A673 (cell line): ENCODE data around the gene ERC1. TPM values are rescaled to one million over a fixed set of nuclear protein-coding genes. Genes with fewer than 3 reads are reported as not detected.

Experiments
- BruUV-seq: library from RNA; stranded (reverse); fragments of 400-500 nt; replicated peaks from 2 replicates; lab custom pipeline; 2021; lab: Mats Ljungman, UMichigan
- CTCF ChIA-PET: fragments of 300-600 bp; sonication (Branson Sonifier 250); formaldehyde crosslinking; loops from one replicate; lab custom pipeline; 2022; ENCODE audit warnings: antibody characterized with exemption; lab: Charles Lee
- POLR2A ChIA-PET: fragments of 300-600 bp; sonication (Branson Sonifier 250); formaldehyde crosslinking; loops from one replicate; lab custom pipeline; 2022; ENCODE audit warnings: antibody characterized with exemption; ENCODE audit not compliant: low non-redundant PET; lab: Charles Lee
- DNase-seq: peaks from one replicate; pipeline ENCODE4 v3.0.0-alpha.2; 2015; ENCODE audit warnings: low spot score
- H3K27ac ChIP-seq: fragments of 200-600 bp; sonication (generic); 2 replicates; pipeline ENCODE4 v1.5.1; 2016; ENCODE audit warnings: mixed run types, low read depth, mild to moderate bottlenecking, mixed read lengths, antibody characterized with exemption, low read length; ENCODE audit not compliant: poor library complexity, severe bottlenecking
- H3K27me3 ChIP-seq: fragments of 200-600 bp; sonication (generic); replicated peaks from 2 replicates; pipeline ENCODE4 v1.6.1; 2017; ENCODE audit warnings: mixed run types, low read depth, mild to moderate bottlenecking, mixed read lengths, antibody characterized with exemption, low read length; ENCODE audit not compliant: insufficient read depth, poor library complexity
- H3K36me3 ChIP-seq: fragments of 200-600 bp; sonication (generic); 2 replicates; pipeline ENCODE4 v1.6.1; 2016; ENCODE audit warnings: mixed run types, mild to moderate bottlenecking, mixed read lengths, antibody characterized with exemption, low read length; ENCODE audit not compliant: insufficient read depth, poor library complexity, severe bottlenecking
- H3K4me1 ChIP-seq: fragments of 200-600 bp; sonication (generic); 2 replicates; pipeline ENCODE4 v1.6.1; 2017; ENCODE audit warnings: mixed run types, mild to moderate bottlenecking, mixed read lengths, antibody characterized with exemption, low read length; ENCODE audit not compliant: insufficient read depth, poor library complexity, severe bottlenecking
- H3K4me3 ChIP-seq: fragments of 200-600 bp; sonication (generic); 2 replicates; pipeline ENCODE4 v1.5.1; 2016; ENCODE audit warnings: low read depth, mixed run types, mild to moderate bottlenecking, mixed read lengths, low read length; ENCODE audit not compliant: poor library complexity, severe bottlenecking
- H3K9me3 ChIP-seq: fragments of 200-600 bp; sonication (generic); 2 replicates; pipeline ENCODE4 v1.6.1; 2016; ENCODE audit warnings: mixed run types, low read depth, mild to moderate bottlenecking, mixed read lengths, antibody characterized with exemption, low read length; ENCODE audit not compliant: poor library complexity, severe bottlenecking
- CTCF ChIP-seq: fragments of 300-800, 200-600 bp; sonication (generic); conservative IDR thresholded peaks from 2 replicates; pipeline ENCODE4 v1.5.1; 2017; ENCODE audit warnings: low read depth, mild to moderate bottlenecking, antibody characterized with exemption, low read length, moderate library complexity, mixed read lengths
- EZH2 ChIP-seq: fragments of 200-600 bp; sonication (generic); IDR thresholded peaks from 2 replicates; pipeline ENCODE4 v1.6.1; 2017; ENCODE audit warnings: borderline replicate concordance, low read depth, mild to moderate bottlenecking, mixed read lengths, antibody characterized with exemption, low read length; ENCODE audit not compliant: poor library complexity, severe bottlenecking
- intact Hi-C: fragments of 100-400 bp; cut with micrococcal nuclease; formaldehyde crosslinking; loops from one replicate; pipeline ENCODE4 v1.10.0; 2022; ENCODE audit not compliant: unreplicated experiment
- total RNA-seq: library from RNA; stranded (reverse); gene quantifications from 2 replicates; pipeline ENCODE4 v1.2.3, GENCODE V29; 2021

Gene ERC1
- total RNA-seq, 1 experiment from 2014 or later, result 60.7 TPM

DNA sequence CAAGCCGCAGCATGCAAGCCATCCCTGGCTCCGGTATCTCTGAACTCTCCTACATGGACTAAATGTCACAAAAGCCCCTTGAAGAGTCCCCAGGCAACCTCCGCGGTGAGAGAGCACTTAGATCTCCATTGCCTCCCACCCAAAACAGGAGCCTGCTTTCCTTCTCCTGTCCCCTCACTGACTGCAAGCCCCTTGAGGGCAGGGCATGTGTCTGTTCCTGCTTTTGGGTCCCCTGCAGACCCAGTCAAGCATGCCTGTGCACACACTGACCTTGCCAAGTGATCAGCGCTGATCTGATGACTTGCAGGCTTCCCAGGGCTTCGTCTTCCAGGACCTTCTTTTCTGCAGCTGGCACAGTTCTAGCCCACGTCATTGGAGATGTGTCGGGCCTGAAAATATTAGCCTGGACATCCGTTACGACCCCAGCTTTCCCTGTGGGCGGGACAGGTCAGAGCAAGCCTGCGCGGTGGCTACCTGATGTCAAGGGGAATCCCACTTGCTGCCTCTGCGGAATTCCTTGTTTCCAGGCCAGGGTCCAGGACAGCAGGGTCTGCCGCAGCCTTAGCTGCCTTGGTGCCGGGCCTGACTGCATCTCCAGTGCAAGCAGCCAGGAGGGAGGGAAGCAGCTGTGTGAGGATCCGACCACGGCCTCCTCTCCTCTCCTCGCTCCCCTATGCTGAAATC lies 510.8 kb downstream of the ERC1 start:
- DNase-seq, result no peak
- ChIA-PET CTCF (no interaction called here), POLR2A (no interaction called here)
- no peaks in the 10 kb centered on the region for H3K36me3 ChIP-seq
- no peaks in the 10 kb centered on the region for H3K27me3 ChIP-seq
- H3K4me1 ChIP-seq, result no peaks in the 10 kb centered on the region
- no peak for TF ChIP-seq EZH2
- TF ChIP-seq CTCF, result no peak
- H3K9me3 ChIP-seq, result no peaks in the 10 kb centered on the region
- H3K27ac ChIP-seq, result no peak overlapping the region
- intact Hi-C loops, result no loop called here
- H3K4me3 ChIP-seq, result no peak overlapping the region
- no TSS peak for BruUV-seq

GRCh38 chr12:1502379-1502720 lies 511.3 kb downstream of the ERC1 start:
- ChIA-PET POLR2A (no interaction called here), CTCF (no interaction called here)
- H3K36me3 ChIP-seq, result no peaks in the 10 kb centered on the region
- no peaks in the 10 kb centered on the region for H3K9me3 ChIP-seq
- H3K4me1 ChIP-seq, result no peaks in the 10 kb centered on the region
- DNase-seq, result no peak
- intact Hi-C loops, result no loop called here
- H3K27ac ChIP-seq, result no peak overlapping the region
- TF ChIP-seq EZH2 (no peak), CTCF (no peak)
- H3K27me3 ChIP-seq, result no peaks in the 10 kb centered on the region
- H3K4me3 ChIP-seq, result no peak overlapping the region
- BruUV-seq, result no TSS peak

DNA sequence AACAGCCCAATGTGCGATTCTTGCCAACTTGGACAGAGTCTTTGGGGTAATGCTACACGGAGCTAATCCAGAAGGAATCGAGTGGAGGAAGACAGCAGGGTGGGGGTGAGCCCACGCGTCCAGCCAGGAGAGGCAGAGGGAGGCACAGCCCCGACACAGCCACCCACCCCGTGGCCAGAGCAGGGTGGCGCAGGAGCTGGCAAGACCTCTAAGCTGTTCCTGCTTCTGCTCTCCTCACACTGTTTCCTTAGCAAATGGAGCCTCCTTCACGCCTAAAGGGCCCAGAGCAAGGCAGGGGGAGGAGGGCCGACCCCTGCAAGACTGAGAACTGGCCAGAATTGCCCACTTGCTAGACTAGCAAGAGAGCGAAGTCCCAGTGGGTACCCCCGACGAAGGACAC lies 511.8 kb downstream of the ERC1 start:
- Histone ChIP-seq H3K27me3 (no peaks in the 10 kb centered on the region), H3K9me3 (no peaks in the 10 kb centered on the region), H3K4me1 (no peaks in the 10 kb centered on the region), H3K4me3 (no peak overlapping the region), H3K36me3 (no peaks in the 10 kb centered on the region), H3K27ac (no peak overlapping the region)
- TF ChIP-seq EZH2 (no peak), CTCF (no peak)
- CTCF ChIA-PET, result no interaction called here
- intact Hi-C loops, result no loop called here
- DNase-seq, result no peak
- POLR2A ChIA-PET, result no interaction called here
- BruUV-seq, result no TSS peak
